Transverse colon (tissue), 4 donors: ENCODE data around the gene KIAA1217. TPM values are rescaled to one million over a fixed set of nuclear protein-coding genes. Genes with fewer than 3 reads are reported as not detected.

Source experiments
- DNase-seq: peaks from one replicate; pipeline ENCODE4 v3.0.0-alpha.2; 2019
- H3K27ac ChIP-seq, 4 donors: fragments of 200-600 bp; sonication (generic); 2 replicates each; pipeline ENCODE4 v1.5.1; 2016 to 2018; ENCODE audit warnings: inconsistent platforms in 4 of 4
- H3K27me3 ChIP-seq: fragments of 200-600 bp; sonication (generic); 2 replicates; pipeline ENCODE4 v1.5.1; 2017; ENCODE audit warnings: inconsistent platforms
- H3K36me3 ChIP-seq, 4 donors: fragments of 200-600 bp; sonication (generic); 2 replicates each; pipeline ENCODE4 v1.5.1; 2017 to 2019; ENCODE audit warnings: inconsistent platforms in 4 of 4
- H3K4me1 ChIP-seq, 4 donors: fragments of 200-600 bp; sonication (generic); 2 replicates each; pipeline ENCODE4 v1.5.1; 2017 to 2020; ENCODE audit warnings: inconsistent platforms in 4 of 4
- H3K4me3 ChIP-seq, 4 donors: fragments of 200-600 bp; sonication (generic); 1 replicate in 1 of 4; 2 replicates in 3 of 4; pipeline versions ENCODE4 v1.5.1 to v1.6.1; 2017 to 2019; ENCODE audit warnings: inconsistent platforms in 4 of 4
- H3K9me3 ChIP-seq, 2 donors: fragments of 200-600 bp; sonication (generic); 2 replicates each; pipeline ENCODE4 v1.5.1; 2017 to 2019; ENCODE audit warnings: inconsistent platforms in 2 of 2
- EP300 ChIP-seq: sonication (generic); formaldehyde crosslinking; IDR thresholded peaks from one replicate; pipeline ENCODE4 v1.6.1; 2017; ENCODE audit warnings: antibody characterized with exemption, low read depth
- POLR2A ChIP-seq: fragments of 450-650 bp; IDR thresholded peaks from one replicate; pipeline ENCODE4 v1.6.1; 2016; ENCODE audit warnings: antibody characterized with exemption, mild to moderate bottlenecking, moderate library complexity
- POLR2AphosphoS5 ChIP-seq, 3 donors: sonication (generic); formaldehyde crosslinking; IDR thresholded peaks; one replicate each; pipeline ENCODE4 v1.6.1; 2016; ENCODE audit warnings: antibody characterized with exemption in 3 of 3
- WGBS, 2 donors: methylation state at CpG; one replicate each; pipeline ENCODE4 v1.1.5; 2018; ENCODE audit warnings: low coverage in 1 of 2; 5-methylcytosine and 5-hydroxymethylcytosine counted together
- in situ Hi-C, 4 donors: fragments of 200-750 bp; cut with MboI; loops; one replicate each; pipeline versions ENCODE4 v1.15.0 to v1.15.1; 2017; ENCODE audit warnings: low sequenced_read_pairs in 3 of 4, low pct_ligation_motif_present in 1 of 4, low pct_unique_long_range_greater_than_20kb in 1 of 4
- intact Hi-C: fragments of 100-400 bp; cut with DNase I; formaldehyde crosslinking; loops from one replicate; pipeline ENCODE4 v1.15.1; 2023; ENCODE audit warnings: low total_unique reads
- total RNA-seq, 4 donors: library from RNA; depleted of rRNA; stranded (reverse); fragments of >200 nt; gene quantifications; one replicate each; pipeline ENCODE4 v1.1.0, GENCODE V29; 2016
- TF ChIP-seq, protein P1 (sequence below), 5 experiments: fragments of 200-600 bp in 3 of 5; fragments of 450-650 bp in 2 of 5; sonication (generic) in 3 of 5; IDR thresholded peaks; 1 replicate in 2 of 5; 2 replicates in 3 of 5; pipeline ENCODE4 v1.5.1; 2016 to 2017; ENCODE audit warnings: antibody characterized with exemption in 5 of 5, inconsistent platforms in 3 of 5, mild to moderate bottlenecking in 2 of 5, moderate library complexity in 1 of 5

KIAA1217 gene
- total RNA-seq, 4 donors from 2014 or later, result 56.5 to 175 (median 72.0) TPM

- DNase-seq, result no peak
- peaks cover 4% of the 10 kb centered on the region for H3K27me3 ChIP-seq
- H3K9me3 ChIP-seq, result no peaks in the 10 kb centered on the region
- WGBS, 2 donors, result 75 to 91% methylated on average over 5 to 9 of the region's 9 CpGs
- H3K36me3 ChIP-seq, result no peaks in the 10 kb centered on the region
- no peak overlapping the region for H3K27ac ChIP-seq
- H3K4me3 ChIP-seq, result no peak overlapping the region
- TF ChIP-seq POLR2A (no peak), EP300 (no peak), POLR2AphosphoS5 (IDR thresholded peaks at IDR 0.05) (no peak)
- TF ChIP-seq, protein P1, sequence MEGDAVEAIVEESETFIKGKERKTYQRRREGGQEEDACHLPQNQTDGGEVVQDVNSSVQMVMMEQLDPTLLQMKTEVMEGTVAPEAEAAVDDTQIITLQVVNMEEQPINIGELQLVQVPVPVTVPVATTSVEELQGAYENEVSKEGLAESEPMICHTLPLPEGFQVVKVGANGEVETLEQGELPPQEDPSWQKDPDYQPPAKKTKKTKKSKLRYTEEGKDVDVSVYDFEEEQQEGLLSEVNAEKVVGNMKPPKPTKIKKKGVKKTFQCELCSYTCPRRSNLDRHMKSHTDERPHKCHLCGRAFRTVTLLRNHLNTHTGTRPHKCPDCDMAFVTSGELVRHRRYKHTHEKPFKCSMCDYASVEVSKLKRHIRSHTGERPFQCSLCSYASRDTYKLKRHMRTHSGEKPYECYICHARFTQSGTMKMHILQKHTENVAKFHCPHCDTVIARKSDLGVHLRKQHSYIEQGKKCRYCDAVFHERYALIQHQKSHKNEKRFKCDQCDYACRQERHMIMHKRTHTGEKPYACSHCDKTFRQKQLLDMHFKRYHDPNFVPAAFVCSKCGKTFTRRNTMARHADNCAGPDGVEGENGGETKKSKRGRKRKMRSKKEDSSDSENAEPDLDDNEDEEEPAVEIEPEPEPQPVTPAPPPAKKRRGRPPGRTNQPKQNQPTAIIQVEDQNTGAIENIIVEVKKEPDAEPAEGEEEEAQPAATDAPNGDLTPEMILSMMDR (IDR thresholded peaks at IDR 0.05), result no peak
- intact Hi-C loops (no loop called here), in situ Hi-C loops (loop anchor here in 1 of 4 donors (25.0 kb wide), 1 partner anchor 1409 kb away; no protein-coding TSS in a partner anchor)
- no peaks in the 10 kb centered on the region for H3K4me1 ChIP-seq
These were observed 361.9 kb downstream of the KIAA1217 start for GRCh38 chr10:24570658-24571426.

GRCh38 chr10:24571870-24572450 lies 363.0 kb downstream of the KIAA1217 start:
- Histone ChIP-seq H3K4me3 (no peak overlapping the region), H3K27me3 (peaks cover 4% of the 10 kb centered on the region), H3K9me3 (no peaks in the 10 kb centered on the region), H3K36me3 (no peaks in the 10 kb centered on the region), H3K27ac (no peak overlapping the region), H3K4me1 (no peaks in the 10 kb centered on the region)
- intact Hi-C loops (no loop called here), in situ Hi-C loops (loop anchor here in 1 of 4 donors (25.0 kb wide), 1 partner anchor 1410 kb away; no protein-coding TSS in a partner anchor)
- no peak for DNase-seq
- 47 to 68% methylated on average over 5 to 7 of the region's 7 CpGs for WGBS, 2 donors
- TF ChIP-seq POLR2AphosphoS5 (IDR thresholded peaks at IDR 0.05) (no peak), EP300 (no peak), POLR2A (no peak)
- TF ChIP-seq, protein P1 (IDR thresholded peaks at IDR 0.05), result no peak

- Histone ChIP-seq H3K4me3 (no peak overlapping the region), H3K9me3 (no peaks in the 10 kb centered on the region), H3K4me1 (no peaks in the 10 kb centered on the region), H3K27ac (no peak overlapping the region), H3K27me3 (no peaks in the 10 kb centered on the region), H3K36me3 (no peaks in the 10 kb centered on the region)
- TF ChIP-seq POLR2AphosphoS5 (IDR thresholded peaks at IDR 0.05) (no peak), POLR2A (no peak), EP300 (no peak)
- TF ChIP-seq, protein P1 (IDR thresholded peaks at IDR 0.05), result no peak
- in situ Hi-C loops, result loop anchor here in 1 of 4 donors (25.0 kb wide), 1 partner anchor 1412 kb away; no protein-coding TSS in a partner anchor
- intact Hi-C loops, result no loop called here
- 83% methylated on average over 9 of the region's 9 CpGs; no CpG with 5 or more reads in 1 of the 2 donors for WGBS, 2 donors
- DNase-seq, result no peak
These were observed 365.2 kb downstream of the KIAA1217 start for GRCh38 chr10:24574161-24574560.

GRCh38 chr10:24574578-24575155 lies 365.7 kb downstream of the KIAA1217 start:
- WGBS, 2 donors, result 77% methylated on average over 3 of the region's 3 CpGs; no CpG with 5 or more reads in 1 of the 2 donors
- H3K27ac ChIP-seq, result no peak overlapping the region
- no peak overlapping the region for H3K4me3 ChIP-seq
- no peaks in the 10 kb centered on the region for H3K9me3 ChIP-seq
- DNase-seq, result no peak
- no peaks in the 10 kb centered on the region for H3K4me1 ChIP-seq
- in situ Hi-C loops (loop anchor here in 1 of 4 donors (25.0 kb wide), 1 partner anchor 1412 kb away; no protein-coding TSS in a partner anchor), intact Hi-C loops (no loop called here)
- H3K27me3 ChIP-seq, result no peaks in the 10 kb centered on the region
- TF ChIP-seq EP300 (no peak), POLR2A (no peak), POLR2AphosphoS5 (IDR thresholded peaks at IDR 0.05) (no peak)
- TF ChIP-seq, protein P1 (IDR thresholded peaks at IDR 0.05), result no peak
- no peaks in the 10 kb centered on the region for H3K36me3 ChIP-seq
